ENCODE data around the gene SLC25A43. TPM values are rescaled to one million over a fixed set of nuclear protein-coding genes. Genes with fewer than 3 reads are reported as not detected.

The SLC25A43 gene
- total and polyA plus RNA-seq, 9 of the 15 experiments (the other 6 are each of a cell fraction or from before 2014, with no cell fraction given): 1.3 to 8.4 (median 4.0) TPM

DNA sequence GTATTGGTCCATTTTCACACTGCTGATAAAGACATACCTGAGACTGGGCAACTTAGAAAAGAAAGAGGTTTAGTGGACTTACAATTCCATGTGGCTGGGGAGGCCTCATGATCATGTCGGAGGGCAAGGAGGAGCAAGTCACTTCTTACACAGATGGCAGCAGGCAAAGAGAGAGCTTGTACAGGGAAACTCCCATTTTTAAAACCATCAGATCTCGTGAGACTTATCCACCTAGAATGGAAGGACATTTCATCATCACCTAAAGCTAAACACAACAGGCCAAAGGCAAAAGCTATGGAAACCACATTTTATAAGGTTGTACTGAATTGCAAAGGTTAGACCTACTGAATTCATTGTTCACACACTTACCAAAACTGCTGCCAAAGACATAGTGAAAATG, 6.0 kb upstream of the SLC25A43 start:
- H3K79me2 ChIP-seq (ENCODE audit: control insufficient read depth, insufficient read depth, low read length): no peaks in the 10 kb centered on the region
- H3K27ac ChIP-seq (ENCODE audit: extremely low read depth, low read depth, low read length): no peak overlapping the region
- WGBS (ENCODE audit: insufficient coverage, low coverage, missing lambda C conversion rate): 23% methylated on average over 2 of the region's 2 CpGs
- H3K36me3 ChIP-seq (ENCODE audit: control insufficient read depth, insufficient read depth, low read length): no peaks in the 10 kb centered on the region
- in situ Hi-C loops (cut with MboI): no loop called here
- DNase-seq (ENCODE audit: extremely low read depth in 1 of 4, low spot score in 3 of 4) (no peak), ATAC-seq (no peak), FAIRE-seq (no peak)
- H4K20me1 ChIP-seq (replicated peaks; ENCODE audit: control insufficient read depth, insufficient read depth, low read length): no peaks in the 10 kb centered on the region
- no peak overlapping the region for H3K4me3 ChIP-seq
- ChIA-PET CTCF (ENCODE audit: low intra/inter-chr PET ratio) (no interaction called here), POLR2A (interaction anchor here (0.6 kb wide), 1 partner anchor 77 kb away, joined by 3 read pairs; no protein-coding TSS in a partner anchor)
- no peaks in the 10 kb centered on the region for H3K9me3 ChIP-seq (replicated peaks; ENCODE audit: control insufficient read depth, insufficient read depth, low read depth, low read length)
- H3K4me2 ChIP-seq (ENCODE audit: insufficient read depth, low read length): no peak overlapping the region
- no peak overlapping the region for H3K9ac ChIP-seq (ENCODE audit: insufficient read depth in 1 of 2, low read depth in 2 of 2, low read length in 2 of 2)
- no TSS peak for BruUV-seq (replicated peaks)
- TF ChIP-seq RAD51 (IDR thresholded peaks at IDR 0.05; ENCODE audit: borderline replicate concordance, low read depth) (no peak), ZNF431 (CRISPR knock-in tag; IDR thresholded peaks at IDR 0.05) (peak; percentile 95), PPARD (CRISPR knock-in tag; IDR thresholded peaks at IDR 0.05) (no peak)
- H3K4me1 ChIP-seq (replicated peaks in 1 of 2; ENCODE audit: control insufficient read depth in 2 of 2, insufficient read depth in 2 of 2, low read length in 2 of 2): peaks cover 0 to 1% of the 10 kb centered on the region in 2 experiments; a peak in 2 of 5 replicates
- intact Hi-C loops (cut with micrococcal nuclease): no loop called here
- H3K27me3 ChIP-seq (ENCODE audit: control insufficient read depth in 2 of 2, insufficient read depth in 2 of 2, low read length in 2 of 2): no peaks in the 10 kb centered on the region
- no peak overlapping the region for H2AFZ ChIP-seq (ENCODE audit: low read depth, low read length)
- no peaks in the 10 kb centered on the region for H3K9me1 ChIP-seq (ENCODE audit: control insufficient read depth, insufficient read depth, low read length)

GRCh38 chrX:119398587-119398973, 556 bp upstream of the SLC25A43 start:
- peak overlapping the region; percentile 75 for H3K4me2 ChIP-seq (ENCODE audit: insufficient read depth, low read length)
- H3K9ac ChIP-seq (ENCODE audit: insufficient read depth in 1 of 2, low read depth in 2 of 2, low read length in 2 of 2): peak overlapping the region in 1 of 2 experiments; percentile 59; a peak in 2 of 4 replicates
- FAIRE-seq: peak; percentile 51
- no peaks in the 10 kb centered on the region for H3K9me1 ChIP-seq (ENCODE audit: control insufficient read depth, insufficient read depth, low read length)
- no TSS peak for BruUV-seq (replicated peaks)
- POLR2A ChIA-PET: no interaction called here
- peak overlapping the region; percentile 47; the same call in 1 of the 2 replicates for H3K4me3 ChIP-seq
- CTCF ChIA-PET (ENCODE audit: low intra/inter-chr PET ratio): no interaction called here
- 0 out of 3 replicates have a peak overlapping the region, but pooled peaks have one; percentile 74 for H3K27ac ChIP-seq (ENCODE audit: extremely low read depth, low read depth, low read length)
- WGBS (ENCODE audit: insufficient coverage, low coverage, missing lambda C conversion rate): 6% methylated on average over 3 of the region's 3 CpGs
- H3K9me3 ChIP-seq (replicated peaks; ENCODE audit: control insufficient read depth, insufficient read depth, low read depth, low read length): no peaks in the 10 kb centered on the region
- in situ Hi-C loops (cut with MboI): no loop called here
- H3K79me2 ChIP-seq (ENCODE audit: control insufficient read depth, insufficient read depth, low read length): 0 out of 3 replicates have a peak, but pooled peaks cover 3% of the 10 kb centered on the region
- intact Hi-C loops (cut with micrococcal nuclease): no loop called here
- peak overlapping the region; percentile 80 for H2AFZ ChIP-seq (ENCODE audit: low read depth, low read length)
- H3K36me3 ChIP-seq (ENCODE audit: control insufficient read depth, insufficient read depth, low read length): no peaks in the 10 kb centered on the region
- peaks cover 11% of the 10 kb centered on the region in 2 experiments; a peak in 4 of 5 replicates for H3K4me1 ChIP-seq (replicated peaks in 1 of 2; ENCODE audit: control insufficient read depth in 2 of 2, insufficient read depth in 2 of 2, low read length in 2 of 2)
- peak in 1 of 4 experiments; percentile 16 for DNase-seq (ENCODE audit: extremely low read depth in 1 of 4, low spot score in 3 of 4)
- peak; percentile 10 for ATAC-seq
- no peaks in the 10 kb centered on the region for H3K27me3 ChIP-seq (ENCODE audit: control insufficient read depth in 2 of 2, insufficient read depth in 2 of 2, low read length in 2 of 2)
- H4K20me1 ChIP-seq (replicated peaks; ENCODE audit: control insufficient read depth, insufficient read depth, low read length): no peaks in the 10 kb centered on the region
- TF ChIP-seq SPI1 (IDR thresholded peaks at IDR 0.05; ENCODE audit: borderline replicate concordance, low read depth, low read length) (no peak), ERF (CRISPR knock-in tag; IDR thresholded peaks at IDR 0.05) (no peak)
- TF ChIP-seq, protein P1, sequence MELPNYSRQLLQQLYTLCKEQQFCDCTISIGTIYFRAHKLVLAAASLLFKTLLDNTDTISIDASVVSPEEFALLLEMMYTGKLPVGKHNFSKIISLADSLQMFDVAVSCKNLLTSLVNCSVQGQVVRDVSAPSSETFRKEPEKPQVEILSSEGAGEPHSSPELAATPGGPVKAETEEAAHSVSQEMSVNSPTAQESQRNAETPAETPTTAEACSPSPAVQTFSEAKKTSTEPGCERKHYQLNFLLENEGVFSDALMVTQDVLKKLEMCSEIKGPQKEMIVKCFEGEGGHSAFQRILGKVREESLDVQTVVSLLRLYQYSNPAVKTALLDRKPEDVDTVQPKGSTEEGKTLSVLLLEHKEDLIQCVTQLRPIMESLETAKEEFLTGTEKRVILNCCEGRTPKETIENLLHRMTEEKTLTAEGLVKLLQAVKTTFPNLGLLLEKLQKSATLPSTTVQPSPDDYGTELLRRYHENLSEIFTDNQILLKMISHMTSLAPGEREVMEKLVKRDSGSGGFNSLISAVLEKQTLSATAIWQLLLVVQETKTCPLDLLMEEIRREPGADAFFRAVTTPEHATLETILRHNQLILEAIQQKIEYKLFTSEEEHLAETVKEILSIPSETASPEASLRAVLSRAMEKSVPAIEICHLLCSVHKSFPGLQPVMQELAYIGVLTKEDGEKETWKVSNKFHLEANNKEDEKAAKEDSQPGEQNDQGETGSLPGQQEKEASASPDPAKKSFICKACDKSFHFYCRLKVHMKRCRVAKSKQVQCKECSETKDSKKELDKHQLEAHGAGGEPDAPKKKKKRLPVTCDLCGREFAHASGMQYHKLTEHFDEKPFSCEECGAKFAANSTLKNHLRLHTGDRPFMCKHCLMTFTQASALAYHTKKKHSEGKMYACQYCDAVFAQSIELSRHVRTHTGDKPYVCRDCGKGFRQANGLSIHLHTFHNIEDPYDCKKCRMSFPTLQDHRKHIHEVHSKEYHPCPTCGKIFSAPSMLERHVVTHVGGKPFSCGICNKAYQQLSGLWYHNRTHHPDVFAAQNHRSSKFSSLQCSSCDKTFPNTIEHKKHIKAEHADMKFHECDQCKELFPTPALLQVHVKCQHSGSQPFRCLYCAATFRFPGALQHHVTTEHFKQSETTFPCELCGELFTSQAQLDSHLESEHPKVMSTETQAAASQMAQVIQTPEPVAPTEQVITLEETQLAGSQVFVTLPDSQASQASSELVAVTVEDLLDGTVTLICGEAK (IDR thresholded peaks at IDR 0.05): peak; percentile 25; the same call in 1 of the 2 replicates
- TF ChIP-seq, protein P1 (CRISPR knock-in tag; IDR thresholded peaks at IDR 0.05): no peak
